ACHN (cell line): ENCODE results near the gene PACS2.
A peak's percentile ranks its signal among the peaks of the same experiment; 100 is the strongest.

Source experiments
- DNase-seq: peaks from one replicate; pipeline ENCODE4 v3.0.0-alpha.2; 2015
- in situ Hi-C: cut with HindIII; loops from 2 replicates; pipeline ENCODE4 v1.10.0; 2017; ENCODE audit warnings: low sequenced_read_pairs, low pct_ligation_motif_present, low pct_unique_long_range_greater_than_20kb

PACS2 gene

DNA sequence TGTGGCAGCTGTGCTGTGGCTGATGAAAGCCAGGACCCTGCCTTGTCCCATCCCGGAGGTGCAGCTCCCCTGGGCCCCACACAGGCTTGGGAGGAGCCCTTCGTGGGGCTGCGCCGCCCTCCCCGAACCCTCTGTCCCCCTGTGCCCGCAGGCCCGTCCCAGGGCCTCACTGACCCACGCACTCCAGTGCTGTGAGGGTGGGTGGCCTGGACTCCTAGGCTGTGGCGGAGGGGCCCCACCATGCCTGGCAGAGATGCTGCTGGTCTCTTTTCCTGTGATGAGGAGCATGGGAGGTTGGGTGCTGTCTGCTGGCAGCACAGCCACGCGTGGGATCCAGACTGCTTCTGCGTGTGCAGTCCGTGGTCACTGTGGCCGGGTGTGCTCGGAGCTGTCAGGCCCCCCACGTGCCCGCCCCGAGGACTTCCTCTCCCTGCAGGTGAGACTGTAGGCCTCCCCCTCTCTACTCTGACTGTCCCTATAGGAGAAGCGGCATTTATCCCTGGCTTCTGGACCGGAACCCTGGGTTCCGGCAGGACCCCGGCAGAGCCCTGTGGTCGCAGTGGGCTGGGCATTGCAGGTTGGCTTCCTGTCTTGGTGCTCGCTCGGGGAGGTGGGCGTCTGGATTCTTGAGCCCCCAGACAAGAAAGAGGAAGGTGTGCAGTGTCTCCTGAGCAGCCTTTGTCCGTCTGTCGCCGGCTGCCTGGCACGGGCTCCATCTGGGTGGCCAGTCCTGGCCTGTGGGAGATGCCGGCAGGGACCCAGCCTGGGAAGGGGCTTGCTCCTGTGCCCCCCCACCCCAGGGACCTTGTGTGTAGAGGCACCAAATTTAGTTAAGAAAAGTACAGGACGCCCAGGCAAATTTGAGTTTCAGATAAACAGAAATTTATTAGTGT, 107.4 kb downstream of the PACS2 start:
- in situ Hi-C loops: no loop called here
- no peak for DNase-seq

DNA sequence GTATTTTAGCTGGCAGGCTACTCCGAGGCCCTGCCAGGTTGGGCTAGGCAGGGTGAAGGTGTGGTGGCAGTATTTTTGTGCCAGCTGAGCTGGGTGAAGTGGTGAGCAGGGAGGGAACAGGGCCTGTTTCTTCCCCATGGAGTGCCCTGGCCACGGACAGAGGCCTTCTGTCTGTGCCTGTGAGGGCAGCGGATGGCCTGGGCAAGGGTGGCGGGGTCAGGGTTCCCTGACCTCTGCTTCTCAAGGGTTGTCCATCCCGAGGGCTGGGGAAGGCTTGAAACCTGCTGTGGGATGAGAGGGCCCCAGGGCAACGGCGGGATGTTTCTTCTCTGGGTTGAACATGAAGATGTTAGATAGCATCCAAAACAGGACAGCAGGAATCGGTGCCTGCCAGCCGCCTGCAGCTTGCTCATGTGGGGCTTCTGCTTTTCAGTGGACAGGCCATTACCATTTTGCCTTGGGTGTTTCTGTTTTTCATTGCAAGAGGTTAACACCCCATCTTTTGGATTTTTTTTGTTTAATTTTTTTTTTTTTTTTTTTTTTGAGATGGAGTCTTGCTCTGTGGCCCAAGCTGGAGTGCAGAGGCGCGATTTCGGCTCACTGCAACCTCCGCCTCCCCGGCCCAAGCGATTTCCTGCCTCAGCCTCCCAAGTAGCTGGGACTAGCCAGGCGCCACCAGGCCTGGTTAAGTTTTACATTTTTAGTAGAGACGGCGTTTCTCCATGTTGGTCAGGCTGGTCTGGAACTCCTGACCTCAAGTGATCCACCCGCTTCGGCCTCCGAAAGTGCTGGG, 108.3 kb downstream of the PACS2 start:
- DNase-seq: no peak
- in situ Hi-C loops: no loop called here

DNA sequence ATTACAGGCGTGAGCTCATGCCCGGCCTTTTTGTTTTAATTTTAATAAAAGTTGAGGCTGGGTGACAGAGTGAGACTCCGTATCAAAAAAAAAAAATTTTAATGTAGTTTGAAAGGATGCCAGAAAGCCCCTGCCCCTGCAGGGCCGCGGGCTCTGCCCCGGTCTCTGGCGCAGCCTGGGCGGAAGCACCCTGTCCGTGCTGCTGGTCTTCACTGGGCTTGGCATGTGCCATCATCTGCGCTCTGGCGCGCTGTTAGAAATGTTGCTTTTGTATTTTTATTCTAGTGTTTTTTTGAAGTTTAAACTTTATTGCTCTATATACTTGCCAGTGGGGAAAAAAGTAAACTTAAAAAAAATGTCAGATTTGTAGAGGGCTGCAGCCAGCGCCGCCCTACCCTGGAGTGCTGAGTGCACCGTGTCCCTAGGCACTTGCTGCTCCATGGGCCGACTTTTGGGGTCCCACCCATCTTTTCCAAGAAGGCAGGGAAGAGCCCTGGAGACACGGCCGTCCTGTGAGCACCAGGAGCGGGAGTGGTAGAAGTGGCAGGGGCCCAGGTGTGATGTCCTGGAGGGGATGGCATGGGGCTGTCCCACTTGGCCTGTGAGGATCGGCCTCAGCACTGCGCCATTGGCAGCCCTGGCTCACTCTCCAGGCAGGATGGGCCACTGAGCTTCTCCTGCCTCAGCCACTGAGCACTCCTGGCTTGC, 109.1 kb downstream of the PACS2 start:
- no peak for DNase-seq
- in situ Hi-C loops: no loop called here

DNA sequence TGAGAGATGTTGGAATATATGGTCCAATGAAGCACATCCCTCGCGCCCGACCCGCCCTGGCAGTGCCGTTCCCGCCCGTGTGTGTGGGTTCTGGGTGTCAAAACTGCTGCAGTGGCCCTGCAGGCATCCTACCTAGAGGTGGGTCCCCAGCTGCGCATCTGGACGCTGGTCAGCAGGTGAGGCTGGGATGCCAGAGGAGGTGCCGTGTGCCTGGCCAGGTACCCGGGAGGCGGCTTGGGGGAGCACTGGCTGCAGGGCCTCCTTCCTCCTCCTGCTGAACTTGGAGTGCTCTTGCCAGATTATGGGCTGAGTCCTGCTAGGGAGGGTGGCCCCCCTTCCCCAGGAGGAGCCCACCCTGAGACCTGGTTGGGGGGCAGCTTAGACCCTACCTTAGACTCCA, 110.3 kb downstream of the PACS2 start:
- DNase-seq: no peak
- in situ Hi-C loops: no loop called here

DNA sequence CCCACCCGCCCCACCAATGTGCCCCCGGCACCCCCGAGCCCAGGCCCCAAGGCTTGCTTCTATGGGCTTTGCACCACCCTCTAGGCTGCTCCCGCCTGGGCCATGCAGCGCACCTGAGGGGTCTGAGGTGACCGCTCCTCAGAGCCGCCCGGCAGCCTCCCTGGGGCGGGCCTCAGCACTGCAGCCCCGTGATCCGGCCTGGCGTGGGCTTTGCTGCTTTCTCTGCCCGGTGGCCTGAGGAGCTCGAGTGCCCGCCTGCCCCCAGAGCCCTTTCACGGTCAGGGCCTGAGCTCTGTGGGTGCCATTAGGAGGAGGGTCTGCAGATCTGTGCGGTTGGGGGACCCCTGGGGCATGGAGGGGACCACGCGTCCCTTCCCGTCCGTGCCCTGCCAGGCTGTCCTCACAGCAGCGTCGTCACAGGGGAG, 111.3 kb downstream of the PACS2 start:
- in situ Hi-C loops: no loop called here
- no peak for DNase-seq

DNA sequence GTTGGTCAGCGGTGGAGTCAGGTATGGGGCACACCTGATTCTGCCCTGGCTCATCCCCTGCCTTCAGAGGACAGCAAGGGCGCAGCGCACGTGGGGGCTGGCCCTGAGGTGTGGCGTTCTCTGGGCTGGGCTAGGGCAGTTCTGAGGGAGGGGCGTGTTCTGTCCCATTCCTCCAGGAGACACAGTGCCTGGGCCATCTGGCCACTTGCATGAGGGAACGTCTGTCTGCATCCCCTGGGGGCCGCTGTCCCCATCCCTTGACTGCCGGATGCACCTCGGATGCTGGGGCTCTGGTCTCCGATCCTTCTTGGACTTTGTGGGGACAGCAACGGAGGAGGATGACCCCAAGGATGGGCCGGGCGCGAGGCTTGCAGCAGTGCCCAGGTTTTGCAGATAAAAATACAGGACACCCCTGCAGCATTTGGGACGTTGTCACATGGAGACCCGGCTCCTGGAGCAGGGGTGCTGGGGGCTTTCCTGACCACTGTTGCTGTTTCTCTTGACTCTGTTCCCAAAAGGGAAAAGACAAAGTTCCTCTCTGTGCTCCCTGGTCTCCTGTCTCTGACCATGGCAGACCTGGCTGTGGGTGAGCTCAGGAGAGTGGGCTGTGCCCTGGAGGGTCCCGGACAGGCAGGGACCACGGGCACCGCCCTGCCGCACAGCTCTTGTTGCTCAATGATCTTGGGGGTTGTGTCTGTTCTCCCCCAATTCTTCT, 112.0 kb downstream of the PACS2 start:
- in situ Hi-C loops: no loop called here

DNA sequence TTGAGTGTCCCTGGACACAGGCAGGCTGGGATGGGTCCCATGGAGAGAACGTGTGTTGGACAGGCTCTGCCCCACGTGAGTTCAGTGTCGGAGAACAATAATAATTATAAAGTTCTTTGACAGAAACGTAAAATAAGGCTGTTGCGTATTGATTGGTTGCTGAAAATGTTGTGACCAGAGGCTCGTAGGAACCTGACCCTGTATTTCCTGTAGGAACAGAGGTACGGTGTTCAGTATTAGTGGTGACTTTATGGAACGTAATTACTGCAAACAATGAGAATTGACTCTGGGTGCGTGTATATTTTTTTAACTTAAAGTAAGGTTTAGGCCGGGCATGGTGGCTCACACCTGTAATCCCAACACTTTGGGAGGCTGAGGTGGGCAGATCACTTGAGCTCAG, 112.9 kb downstream of the PACS2 start:
- DNase-seq: no peak
- in situ Hi-C loops: no loop called here

More for the DNA sequence above, 112.0 kb downstream of the PACS2 start:
- DNase-seq: no peak

DNA sequence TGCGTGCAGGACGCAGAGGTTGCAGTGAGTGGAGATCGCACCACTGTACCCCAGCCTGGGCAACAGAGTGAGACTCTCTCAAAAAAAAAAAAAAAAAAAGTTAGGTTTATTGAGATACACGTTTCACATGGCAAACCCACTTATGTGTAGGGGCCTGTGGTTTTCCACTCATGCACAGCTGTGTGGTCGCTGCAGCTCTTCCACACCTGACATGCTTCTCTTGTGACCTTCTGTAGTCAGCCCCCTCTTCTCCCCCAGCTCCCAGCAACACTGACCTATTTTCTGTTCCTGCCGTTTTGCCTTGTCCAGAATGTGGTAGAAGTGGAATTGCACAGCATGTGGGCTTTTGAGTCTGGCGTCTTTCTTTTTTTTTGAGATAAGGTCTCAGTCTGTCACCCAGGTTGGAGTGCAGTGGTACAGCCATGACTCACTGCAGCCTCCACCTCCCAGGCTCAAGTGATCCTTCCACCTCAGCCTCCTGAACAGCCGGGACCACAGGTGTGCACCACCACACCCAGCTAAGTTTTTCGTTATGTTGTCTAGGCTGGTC, 113.5 kb downstream of the PACS2 start:
- DNase-seq: no peak
- in situ Hi-C loops: no loop called here

DNA sequence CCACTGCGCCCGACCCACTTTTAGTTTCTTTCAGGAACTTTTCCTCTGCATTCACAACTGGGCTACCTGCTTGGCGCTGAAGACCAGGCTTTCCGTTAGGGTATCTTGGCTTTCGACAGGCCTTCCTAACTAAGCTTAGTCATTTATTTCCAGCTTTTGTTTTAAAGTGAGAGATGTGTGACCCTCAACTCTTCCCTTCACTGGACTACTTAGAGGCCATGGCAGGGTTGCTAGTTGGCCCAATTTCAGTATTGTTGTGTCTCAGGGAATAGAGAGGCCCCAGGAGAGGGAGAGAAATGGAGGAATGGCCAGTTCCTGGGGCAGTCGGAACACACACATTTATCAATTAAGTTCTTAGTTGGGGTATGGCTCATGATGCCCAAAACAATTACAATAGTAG, 115.5 kb downstream of the PACS2 start:
- in situ Hi-C loops: no loop called here
- no peak for DNase-seq

DNA sequence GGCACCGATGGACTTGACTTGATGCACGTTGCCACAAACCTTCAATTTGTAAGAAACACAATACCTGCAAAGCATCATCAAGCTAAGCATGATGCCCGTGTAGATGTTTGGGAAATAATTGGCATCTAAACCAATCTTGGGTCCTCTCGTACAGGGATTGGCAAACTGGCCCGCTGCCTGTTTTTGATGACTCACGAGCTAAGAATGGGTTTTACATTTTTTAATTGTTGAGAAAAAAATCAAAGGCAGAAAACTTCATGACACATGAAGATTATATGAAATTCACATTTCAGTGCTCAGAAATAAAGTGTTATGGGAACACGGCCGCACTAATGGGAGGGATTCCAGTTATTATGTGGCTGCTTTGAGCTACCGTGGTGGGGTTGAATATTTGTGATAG, 116.0 kb downstream of the PACS2 start:
- in situ Hi-C loops: no loop called here
- DNase-seq: peak; percentile 11

DNA sequence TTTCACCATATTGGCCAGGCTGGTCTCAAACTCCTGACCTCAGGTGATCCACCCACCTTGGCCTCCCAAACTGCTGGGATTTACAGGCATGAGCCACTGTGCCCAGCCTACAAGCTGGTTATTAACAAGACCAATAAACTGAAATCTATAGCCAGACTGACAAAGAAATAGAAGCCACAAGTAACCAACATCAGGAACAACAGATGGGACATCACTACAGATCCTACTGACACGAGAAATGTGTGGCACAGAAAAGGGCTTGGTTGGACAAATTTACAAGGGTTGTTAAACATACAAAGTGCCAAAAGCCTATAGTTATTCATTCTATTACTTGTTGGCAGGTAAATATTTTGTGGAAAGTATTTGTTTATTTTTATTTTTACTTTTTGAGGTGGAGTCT, 116.7 kb downstream of the PACS2 start:
- in situ Hi-C loops: no loop called here
- no peak for DNase-seq

DNA sequence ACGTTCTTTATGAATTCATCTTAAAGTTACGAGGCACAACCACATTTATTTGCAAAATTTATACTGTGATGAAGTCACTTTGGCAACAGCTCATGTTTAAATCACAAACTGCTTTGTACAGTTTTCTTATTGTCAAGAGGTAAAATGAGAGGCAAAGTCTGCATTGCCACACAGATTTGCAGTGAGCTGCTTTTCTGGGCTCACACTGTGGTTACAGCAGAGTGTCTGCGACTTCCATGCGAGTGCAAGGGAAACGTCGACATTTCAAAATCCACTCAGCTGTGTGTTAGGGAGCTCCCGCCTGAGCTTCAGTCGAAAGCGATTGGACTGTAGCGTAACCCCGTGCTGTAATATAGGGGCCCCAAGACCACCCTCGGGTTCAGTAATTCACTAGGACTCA, 118.1 kb downstream of the PACS2 start:
- no peak for DNase-seq
- in situ Hi-C loops: no loop called here

DNA sequence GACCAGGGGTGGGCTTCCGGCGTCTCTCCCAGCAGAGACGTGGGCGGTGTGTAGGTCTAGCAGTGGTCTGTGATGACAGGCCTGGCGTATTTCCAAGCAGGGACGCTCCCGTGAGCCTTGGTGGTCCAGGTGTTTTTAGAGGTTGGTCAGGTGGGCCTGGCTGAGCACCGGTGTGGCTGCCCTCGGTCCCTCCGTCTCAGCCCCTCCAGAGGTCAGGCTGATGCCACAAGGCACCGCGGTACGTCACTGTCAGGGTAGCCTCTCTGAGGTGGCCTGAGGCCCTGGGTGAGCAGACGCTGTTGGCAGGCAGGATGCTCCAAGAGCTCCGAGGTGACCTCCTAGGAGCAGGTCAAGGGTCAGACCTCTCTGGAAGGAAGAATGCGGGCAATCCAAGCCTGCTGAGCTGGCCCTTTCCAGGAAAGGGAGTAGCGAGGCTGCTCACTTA, 118.6 kb downstream of the PACS2 start:
- in situ Hi-C loops: no loop called here

DNA sequence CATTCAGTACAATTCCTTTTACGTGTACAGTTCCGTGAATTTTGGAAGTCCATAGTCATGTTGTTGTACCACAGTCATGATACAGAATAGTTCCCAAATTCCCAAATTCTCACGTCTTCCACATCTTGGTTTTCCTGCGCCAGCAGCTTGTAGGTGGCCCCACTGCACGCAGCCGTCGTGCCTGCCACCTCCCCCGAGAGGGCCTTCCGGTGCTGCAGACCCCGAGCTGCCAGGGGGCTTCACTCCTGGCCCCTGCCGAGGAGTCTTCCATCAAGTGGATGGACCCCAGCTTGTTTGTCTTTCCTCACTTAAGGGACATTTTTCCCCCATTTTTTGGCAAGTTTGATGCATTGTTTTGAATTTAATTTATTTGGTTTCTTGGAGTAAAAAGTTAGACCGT, 121.9 kb downstream of the PACS2 start:
- in situ Hi-C loops: no loop called here
- DNase-seq: no peak

More for the DNA sequence above, 118.6 kb downstream of the PACS2 start:
- DNase-seq: no peak

DNA sequence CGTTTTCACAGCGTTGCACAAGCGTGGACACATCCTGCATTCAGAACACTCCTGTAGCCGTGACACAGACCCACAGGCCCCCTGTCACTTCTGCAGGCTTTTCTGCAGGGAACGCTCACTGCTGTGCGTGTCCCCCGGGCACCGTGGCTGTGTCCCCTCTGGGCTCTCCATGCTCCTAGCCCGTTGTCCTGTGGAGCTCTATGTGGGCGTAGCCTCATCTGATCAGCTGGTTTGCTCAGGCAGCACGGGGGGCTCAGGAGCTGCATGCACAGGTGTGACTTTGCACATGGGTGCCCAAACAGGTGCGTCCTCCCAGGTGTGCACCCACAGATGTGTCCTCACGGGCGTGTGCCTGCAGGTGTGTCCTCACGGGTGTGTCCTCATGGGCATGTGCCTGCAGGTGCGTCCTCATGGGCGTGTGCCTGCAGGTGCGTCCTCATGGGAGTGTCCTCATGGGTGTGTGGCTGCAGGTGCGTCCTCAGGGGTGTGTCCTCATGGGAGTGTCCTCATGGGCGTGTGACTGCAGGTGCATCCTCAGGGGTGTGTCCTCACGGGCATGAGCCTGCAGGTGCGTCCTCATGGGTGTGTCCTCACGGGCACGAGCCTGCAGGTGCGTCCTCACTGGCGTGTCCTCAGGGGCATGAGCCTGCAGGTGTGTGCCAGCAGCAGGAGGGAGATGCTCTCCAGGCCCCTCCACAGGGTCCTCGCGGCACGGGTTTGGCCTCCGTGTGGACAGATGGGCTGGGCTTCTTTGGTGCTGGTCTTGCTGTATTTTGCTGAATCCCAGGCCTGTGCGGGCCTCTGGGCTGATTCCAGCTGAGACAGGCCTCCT, 122.6 kb downstream of the PACS2 start:
- in situ Hi-C loops: no loop called here
- DNase-seq: no peak

DNA sequence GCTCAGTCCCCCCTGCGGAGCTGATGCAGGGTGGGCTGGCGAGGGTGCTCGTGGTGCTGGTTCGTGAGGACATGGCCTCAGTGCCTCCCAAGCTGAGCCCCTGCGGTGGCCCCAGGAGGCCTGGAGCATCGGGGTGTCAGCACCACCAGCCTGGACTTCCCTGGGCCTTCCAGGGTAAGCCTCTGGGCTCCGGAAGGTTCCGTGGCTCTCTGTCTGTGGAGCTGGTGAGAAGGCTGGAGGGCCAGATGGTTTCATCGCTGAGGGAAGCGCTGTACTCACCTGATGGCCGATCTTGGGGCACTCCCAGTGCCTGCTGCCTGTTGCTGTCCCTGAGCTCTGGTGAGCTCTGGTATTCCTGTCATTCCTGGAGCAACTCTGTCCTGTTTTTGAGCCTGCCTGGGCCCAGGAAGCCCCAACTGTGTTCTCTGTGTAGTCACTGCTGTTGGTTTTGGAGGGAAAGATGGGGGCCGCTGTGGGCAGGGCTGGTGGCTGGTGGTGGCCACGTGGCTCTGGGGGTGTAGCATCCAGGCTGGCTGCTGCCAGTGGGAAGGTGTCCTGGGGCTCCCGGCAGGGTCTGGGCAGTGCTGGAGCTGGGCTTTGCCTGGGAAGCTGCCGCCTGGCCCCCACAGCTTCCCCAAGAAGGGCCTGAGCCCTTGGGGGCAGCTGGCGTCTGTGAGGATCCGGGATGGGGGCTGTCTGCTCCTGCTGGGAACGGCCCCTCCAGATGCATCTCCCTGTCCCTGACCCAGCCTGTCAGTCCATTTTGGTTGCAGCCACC, 123.4 kb downstream of the PACS2 start:
- in situ Hi-C loops: no loop called here
- no peak for DNase-seq

DNA sequence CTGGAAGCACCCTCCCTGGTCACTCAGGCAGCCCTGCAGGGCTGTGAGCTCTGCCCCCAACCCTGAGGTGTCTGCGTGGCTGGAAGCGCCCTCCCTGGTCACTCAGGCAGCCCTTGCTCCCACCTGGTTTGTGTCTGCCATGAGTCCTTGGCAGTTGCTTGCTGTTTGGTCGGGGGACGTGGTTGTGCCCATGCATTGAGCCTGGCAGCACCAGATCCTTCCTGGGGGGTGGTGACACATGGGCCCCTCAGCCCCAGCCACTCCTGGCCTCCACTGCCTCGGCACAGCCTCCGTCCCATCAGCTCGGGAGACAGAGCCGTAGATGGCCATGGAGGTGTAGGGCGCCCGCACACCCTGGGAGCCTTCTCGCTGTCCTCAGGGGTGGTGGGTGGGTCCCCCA, 124.6 kb downstream of the PACS2 start:
- in situ Hi-C loops: no loop called here
- no peak for DNase-seq
